Activated naive CD8-positive, alpha-beta T cell treated with anti-CD3 and anti-CD28 coated beads for 36 hours (primary cell): Measurements from ENCODE around the gene RSPO3. TPM values are rescaled to one million over a fixed set of nuclear protein-coding genes. Genes with fewer than 3 reads are reported as not detected.
"Not testable (repeated sequence)": the region's sequence is repeated elsewhere in the genome, so short reads cannot be mapped to it uniquely, and the experiment has no call there.

Experiments
- DNase-seq: peaks from one replicate; pipeline ENCODE4 v3.0.0; 2021
- H3K27ac Mint-ChIP-seq: one replicate; pipeline ENCODE4 v1.8.0; 2022; ENCODE audit warnings: mild to moderate bottlenecking, moderate library complexity, mixed read lengths
- H3K27me3 Mint-ChIP-seq: one replicate; pipeline ENCODE4 v1.8.0; 2022; ENCODE audit warnings: mild to moderate bottlenecking, mixed read lengths
- H3K36me3 Mint-ChIP-seq: one replicate; pipeline ENCODE4 v1.8.0; 2021; ENCODE audit warnings: mild to moderate bottlenecking, mixed read lengths
- H3K4me1 Mint-ChIP-seq: one replicate; pipeline ENCODE4 v1.8.0; 2021; ENCODE audit warnings: mixed read lengths
- H3K4me3 Mint-ChIP-seq: one replicate; pipeline ENCODE4 v1.8.0; 2022; ENCODE audit warnings: mild to moderate bottlenecking, moderate library complexity, mixed read lengths
- H3K9me3 Mint-ChIP-seq: one replicate; pipeline ENCODE4 v1.8.0; 2022; ENCODE audit warnings: mixed read lengths
- total RNA-seq, 2 experiments: library from RNA; stranded (reverse); gene quantifications; one replicate each; pipeline ENCODE4 v1.2.3, GENCODE V29; 2021

RSPO3 gene
- total RNA-seq, 2 experiments from 2014 or later, result not detected

- H3K4me1 Mint-ChIP-seq, result no peaks in the 10 kb centered on the region
- H3K9me3 Mint-ChIP-seq, result no peaks in the 10 kb centered on the region
- no peak for DNase-seq
- H3K27me3 Mint-ChIP-seq, result peaks cover 22% of the 10 kb centered on the region
- H3K27ac Mint-ChIP-seq, result no peak overlapping the region
- no peak overlapping the region for H3K4me3 Mint-ChIP-seq
- no peaks in the 10 kb centered on the region for H3K36me3 Mint-ChIP-seq
Measured at GRCh38 chr6:127216810-127217789, 98.6 kb downstream of the RSPO3 start.

- DNase-seq, result no peak
- Mint-ChIP-seq H3K4me3 (no peak overlapping the region), H3K27me3 (peaks cover 22% of the 10 kb centered on the region), H3K4me1 (no peaks in the 10 kb centered on the region), H3K9me3 (no peaks in the 10 kb centered on the region), H3K36me3 (no peaks in the 10 kb centered on the region), H3K27ac (no peak overlapping the region)
Measured at GRCh38 chr6:127219869-127220268, 101.4 kb downstream of the RSPO3 start.

- Mint-ChIP-seq H3K4me1 (no peaks in the 10 kb centered on the region), H3K27me3 (peaks cover 26% of the 10 kb centered on the region), H3K4me3 (no peak overlapping the region), H3K9me3 (no peaks in the 10 kb centered on the region), H3K36me3 (no peaks in the 10 kb centered on the region), H3K27ac (no peak overlapping the region)
- no peak for DNase-seq
Measured at GRCh38 chr6:127221201-127221600, 102.7 kb downstream of the RSPO3 start.

GRCh38 chr6:127222418-127222817 is 103.9 kb downstream of the RSPO3 start:
- Mint-ChIP-seq H3K4me1 (no peaks in the 10 kb centered on the region), H3K27ac (no peak overlapping the region), H3K36me3 (no peaks in the 10 kb centered on the region), H3K4me3 (no peak overlapping the region), H3K27me3 (peaks cover 22% of the 10 kb centered on the region), H3K9me3 (no peaks in the 10 kb centered on the region)
- DNase-seq, result no peak

- DNase-seq, result no peak
- H3K4me1 Mint-ChIP-seq, result no peaks in the 10 kb centered on the region
- H3K27me3 Mint-ChIP-seq, result peaks cover 19% of the 10 kb centered on the region
Measured at GRCh38 chr6:127225497-127225896, 107.0 kb downstream of the RSPO3 start.

GRCh38 chr6:127233819-127234218 is 115.3 kb downstream of the RSPO3 start:
- not testable (repeated sequence) for DNase-seq, H3K4me3 Mint-ChIP-seq, H3K36me3 Mint-ChIP-seq, H3K27ac Mint-ChIP-seq, H3K4me1 Mint-ChIP-seq
- Mint-ChIP-seq H3K9me3 (peaks cover 22% of the 10 kb centered on the region), H3K27me3 (peaks cover 11% of the 10 kb centered on the region)

More at GRCh38 chr6:127225497-127225896, 107.0 kb downstream of the RSPO3 start:
- no peak overlapping the region for H3K4me3 Mint-ChIP-seq
- peaks cover 4% of the 10 kb centered on the region for H3K9me3 Mint-ChIP-seq
- H3K27ac Mint-ChIP-seq, result no peak overlapping the region
- H3K36me3 Mint-ChIP-seq, result no peaks in the 10 kb centered on the region

GRCh38 chr6:127243501-127243900 is 125.0 kb downstream of the RSPO3 start:
- H3K27ac Mint-ChIP-seq, result no peak overlapping the region
- no peaks in the 10 kb centered on the region for H3K9me3 Mint-ChIP-seq
- H3K27me3 Mint-ChIP-seq, result peaks cover 2% of the 10 kb centered on the region
- H3K4me1 Mint-ChIP-seq, result no peaks in the 10 kb centered on the region
- no peak for DNase-seq
- H3K36me3 Mint-ChIP-seq, result no peaks in the 10 kb centered on the region
- no peak overlapping the region for H3K4me3 Mint-ChIP-seq

Other genes starting within 250 kb of the RSPO3 start
- gene RNF146, start 148.2 kb downstream of the RSPO3 start, total RNA-seq, result 10 to 100 TPM; 11.2 to 13.1 TPM
- gene ECHDC1, start 224.9 kb downstream of the RSPO3 start, total RNA-seq, result 10 to 100 TPM; 61.7 to 64.1 TPM